B cell (primary cell): Measurements from ENCODE around the gene ZNF316.

ENCODE experiments used
- CTCF ChIP-seq: fragments of 200-600 bp; IDR thresholded peaks from one replicate; pipeline ENCODE4 v1.8.0; 2022; ENCODE audit warnings: antibody characterized with exemption, mild to moderate bottlenecking
- EZH2 ChIP-seq: IDR thresholded peaks from 2 replicates; pipeline ENCODE4 v1.6.1; 2012; ENCODE audit warnings: borderline replicate concordance, low read depth, mild to moderate bottlenecking, moderate library complexity, low read length; ENCODE audit not compliant: insufficient read depth, poor library complexity, severe bottlenecking

- no peak for TF ChIP-seq EZH2
- no peak for TF ChIP-seq CTCF
These were observed 13.4 kb downstream of the ZNF316 start for GRCh38 chr7:6650521-6651011.
